Sigmoid colon (tissue), 4 donors: ENCODE results near the gene MAPK12.

Experiments used
- EP300 ChIP-seq, 4 donors: sonication (generic); formaldehyde crosslinking; IDR thresholded peaks; one replicate each; pipeline ENCODE4 v1.6.1; 2017; ENCODE audit warnings: antibody characterized with exemption in 4 of 4
- POLR2AphosphoS5 ChIP-seq, 4 donors: sonication (generic); formaldehyde crosslinking; IDR thresholded peaks; one replicate each; pipeline ENCODE4 v1.6.1; 2017; ENCODE audit warnings: antibody characterized with exemption in 4 of 4
- TF ChIP-seq, protein P1 (sequence below), 4 experiments: fragments of 450-650 bp in 3 of 4; fragments of 200-600 bp in 1 of 4; IDR thresholded peaks; one replicate each; pipeline ENCODE4 v1.5.1; 2016 to 2019; ENCODE audit warnings: antibody characterized with exemption in 4 of 4, mild to moderate bottlenecking in 3 of 4, moderate library complexity in 2 of 4

DNA sequence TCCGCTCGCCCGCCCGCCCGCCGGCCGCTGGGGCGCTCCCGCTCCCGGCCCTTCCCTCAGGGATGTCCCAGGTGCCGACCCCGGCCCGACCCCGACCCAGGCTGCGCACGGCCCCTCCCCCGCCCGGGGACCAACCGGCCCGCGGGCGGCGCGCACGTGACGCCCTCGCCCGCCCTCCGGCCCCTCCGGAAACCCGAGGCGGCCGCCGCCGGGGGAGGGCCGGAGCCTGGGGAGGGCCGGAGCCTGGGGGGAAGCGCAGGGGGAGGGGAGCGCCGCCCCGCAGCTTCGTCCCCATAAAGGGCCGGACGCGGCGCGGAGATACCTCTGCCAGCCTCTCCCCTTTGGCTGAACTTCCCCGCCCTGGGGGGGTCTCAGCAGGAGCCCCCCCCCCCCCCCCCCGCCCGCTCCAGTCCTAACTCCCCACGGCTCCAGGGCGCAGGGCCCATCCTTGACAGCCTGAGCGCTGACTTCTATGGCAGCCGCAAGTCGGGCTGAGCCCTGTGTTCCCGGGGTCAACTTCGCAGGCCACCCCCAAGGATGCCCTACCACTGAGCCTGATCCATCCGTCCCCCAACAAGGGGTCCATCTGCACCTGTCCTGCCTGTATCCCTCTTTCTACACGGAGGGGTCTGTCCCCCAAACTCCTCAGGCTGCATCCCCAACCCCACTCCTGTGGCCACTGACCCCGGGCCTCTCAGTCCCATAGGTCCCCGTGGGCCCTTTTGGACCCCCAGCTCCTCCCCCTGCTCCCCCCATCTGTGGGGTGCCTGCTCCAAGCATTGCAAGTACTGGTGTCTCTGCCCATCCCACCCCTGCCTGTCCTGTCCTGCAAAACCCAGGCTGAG is at the start of gene MAPK12:
- TF ChIP-seq, protein P1, sequence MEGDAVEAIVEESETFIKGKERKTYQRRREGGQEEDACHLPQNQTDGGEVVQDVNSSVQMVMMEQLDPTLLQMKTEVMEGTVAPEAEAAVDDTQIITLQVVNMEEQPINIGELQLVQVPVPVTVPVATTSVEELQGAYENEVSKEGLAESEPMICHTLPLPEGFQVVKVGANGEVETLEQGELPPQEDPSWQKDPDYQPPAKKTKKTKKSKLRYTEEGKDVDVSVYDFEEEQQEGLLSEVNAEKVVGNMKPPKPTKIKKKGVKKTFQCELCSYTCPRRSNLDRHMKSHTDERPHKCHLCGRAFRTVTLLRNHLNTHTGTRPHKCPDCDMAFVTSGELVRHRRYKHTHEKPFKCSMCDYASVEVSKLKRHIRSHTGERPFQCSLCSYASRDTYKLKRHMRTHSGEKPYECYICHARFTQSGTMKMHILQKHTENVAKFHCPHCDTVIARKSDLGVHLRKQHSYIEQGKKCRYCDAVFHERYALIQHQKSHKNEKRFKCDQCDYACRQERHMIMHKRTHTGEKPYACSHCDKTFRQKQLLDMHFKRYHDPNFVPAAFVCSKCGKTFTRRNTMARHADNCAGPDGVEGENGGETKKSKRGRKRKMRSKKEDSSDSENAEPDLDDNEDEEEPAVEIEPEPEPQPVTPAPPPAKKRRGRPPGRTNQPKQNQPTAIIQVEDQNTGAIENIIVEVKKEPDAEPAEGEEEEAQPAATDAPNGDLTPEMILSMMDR (IDR thresholded peaks at IDR 0.05), result no peak
- TF ChIP-seq EP300 (IDR thresholded peaks at IDR 0.05) (no peak), POLR2AphosphoS5 (IDR thresholded peaks at IDR 0.05) (no peak)
